ENCODE data around the gene MRPL36.

Gene MRPL36

DNA sequence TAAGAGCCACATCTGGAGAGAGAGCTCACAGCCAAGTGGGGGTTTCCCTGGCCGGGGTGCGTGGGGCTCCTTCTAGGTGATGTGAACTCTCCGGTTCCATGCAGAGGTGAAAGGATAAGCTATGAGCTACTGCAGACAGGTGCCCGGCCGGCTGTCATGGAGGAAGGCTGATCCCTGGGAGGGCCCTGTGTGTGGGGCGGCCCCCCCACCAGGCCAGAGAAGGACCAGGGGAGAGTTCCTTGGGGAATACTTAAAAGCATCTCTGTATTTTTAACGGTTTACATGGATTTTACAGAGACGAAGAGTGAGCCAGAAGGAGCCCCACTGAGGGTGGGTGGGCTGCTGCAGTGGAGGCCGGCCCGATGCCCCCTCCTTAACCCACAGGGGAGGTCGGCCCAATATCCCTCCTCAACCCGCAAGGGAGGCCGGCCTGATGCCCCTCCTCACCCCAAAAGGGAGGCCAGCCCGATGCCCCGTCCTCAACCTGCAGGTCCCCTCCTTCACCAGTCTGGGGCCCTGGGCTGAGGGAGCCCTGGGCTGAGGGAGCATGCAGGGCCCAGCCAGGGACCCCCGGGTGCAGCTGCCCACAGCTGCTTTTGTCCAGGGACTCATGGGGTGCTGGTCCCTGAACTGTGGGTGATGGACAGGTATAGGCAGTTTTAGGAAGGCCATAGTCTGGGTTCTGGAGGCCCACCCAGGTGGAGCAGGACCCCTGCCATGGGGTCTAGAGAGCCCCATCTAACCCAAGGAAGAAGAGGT lies 31.9 kb downstream of the MRPL36 start:
- Histone ChIP-seq H3K27me3 (ENCODE audit: control insufficient read depth, insufficient read depth, low read length) (peaks cover 6% of the 10 kb centered on the region), H3K36me3 (ENCODE audit: control insufficient read depth, insufficient read depth, low read length) (no peaks in the 10 kb centered on the region)

DNA sequence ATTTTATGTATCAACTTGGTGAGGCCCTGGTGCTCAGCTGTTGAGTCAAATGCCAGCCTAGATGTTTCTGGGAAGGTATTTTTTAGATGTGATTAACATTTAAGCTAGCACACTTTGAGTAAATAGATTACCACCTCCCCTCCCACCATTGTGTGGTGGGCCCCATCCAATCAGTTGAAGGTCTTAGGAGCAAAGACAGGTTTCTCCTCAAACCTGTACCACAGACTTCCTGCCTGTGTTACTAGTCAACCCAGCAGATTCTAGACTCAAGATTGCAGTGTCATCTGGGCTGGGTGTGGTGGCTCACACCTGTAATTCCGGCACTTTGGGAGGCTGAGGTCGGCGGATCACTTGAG lies 33.8 kb downstream of the MRPL36 start:
- Histone ChIP-seq H3K9me3 (ENCODE audit: control insufficient read depth, low read length) (no peaks in the 10 kb centered on the region), H3K36me3 (ENCODE audit: control insufficient read depth, insufficient read depth, low read length) (no peaks in the 10 kb centered on the region), H3K4me1 (ENCODE audit: control insufficient read depth, insufficient read depth, low read length) (no peaks in the 10 kb centered on the region), H3K4me3 (ENCODE audit: low read length) (no peak overlapping the region), H3K9ac (ENCODE audit: low read length) (no peak overlapping the region), H3K27me3 (ENCODE audit: control insufficient read depth, insufficient read depth, low read length) (peaks cover 8% of the 10 kb centered on the region)

More for the DNA sequence above, 31.9 kb downstream of the MRPL36 start:
- no peak overlapping the region for H3K4me3 ChIP-seq (ENCODE audit: low read length)
- H3K9ac ChIP-seq (ENCODE audit: low read length): no peak overlapping the region
- no peaks in the 10 kb centered on the region for H3K4me1 ChIP-seq (ENCODE audit: control insufficient read depth, insufficient read depth, low read length)
- no peaks in the 10 kb centered on the region for H3K9me3 ChIP-seq (ENCODE audit: control insufficient read depth, low read length)

DNA sequence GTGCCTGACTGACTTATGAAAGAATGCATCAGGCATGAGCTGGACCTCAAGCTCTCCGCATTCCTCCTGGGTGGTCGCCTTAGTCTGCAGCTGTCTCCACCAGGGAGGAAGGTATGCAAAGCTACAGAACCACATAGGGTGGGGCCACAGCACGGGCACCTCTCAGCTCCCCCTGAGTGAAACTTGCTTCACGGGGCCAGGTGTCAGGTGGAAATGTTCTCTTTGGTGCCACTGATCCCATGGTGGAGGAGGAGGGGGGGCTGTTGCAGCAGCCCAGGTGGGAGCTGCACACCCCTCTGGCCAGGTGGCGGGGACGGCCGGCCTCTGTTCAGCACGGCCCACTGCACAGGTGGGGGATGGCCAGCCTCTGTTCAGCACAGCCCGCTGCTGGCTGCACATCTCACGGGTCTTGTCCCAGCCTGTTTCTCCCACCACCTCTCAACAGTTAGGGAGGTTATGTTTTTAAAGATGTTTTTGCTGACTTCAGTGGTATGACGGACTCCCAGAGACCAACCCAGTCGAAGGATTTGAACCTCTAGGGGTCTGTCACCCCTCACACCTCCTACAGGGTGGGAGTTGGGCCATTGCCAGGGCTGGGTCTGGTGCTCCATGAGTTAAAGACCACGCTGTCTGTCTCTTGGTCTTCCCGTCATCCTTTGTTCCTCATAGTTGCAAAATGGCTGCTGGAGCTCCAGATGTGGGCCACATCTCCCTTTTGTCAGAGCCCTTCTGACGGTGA lies 34.3 kb downstream of the MRPL36 start:
- H3K27me3 ChIP-seq (ENCODE audit: control insufficient read depth, insufficient read depth, low read length): peaks cover 8% of the 10 kb centered on the region
- no peaks in the 10 kb centered on the region for H3K4me1 ChIP-seq (ENCODE audit: control insufficient read depth, insufficient read depth, low read length)
- no peak overlapping the region for H3K4me3 ChIP-seq (ENCODE audit: low read length)

DNA sequence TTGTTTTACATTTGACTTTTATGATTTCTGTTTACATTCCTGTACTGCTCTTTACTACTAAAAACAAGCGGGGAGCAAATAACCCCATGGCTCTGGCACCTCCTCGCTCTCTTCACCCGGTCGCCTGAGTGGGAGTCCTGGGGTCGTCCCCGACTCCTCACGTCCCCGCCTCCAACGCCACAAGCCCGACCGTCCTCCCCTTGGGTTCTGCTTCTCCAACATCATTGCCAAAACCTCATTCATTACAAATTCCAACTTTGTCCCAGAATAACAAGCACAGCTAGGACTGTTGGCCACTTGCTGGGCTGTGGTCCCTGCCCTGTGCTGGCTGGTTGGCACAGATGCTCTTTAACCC lies 35.1 kb downstream of the MRPL36 start:
- Histone ChIP-seq H3K9ac (ENCODE audit: low read length) (no peak overlapping the region), H3K9me3 (ENCODE audit: control insufficient read depth, low read length) (no peaks in the 10 kb centered on the region), H3K4me3 (ENCODE audit: low read length) (no peak overlapping the region), H3K36me3 (ENCODE audit: control insufficient read depth, insufficient read depth, low read length) (no peaks in the 10 kb centered on the region), H3K27me3 (ENCODE audit: control insufficient read depth, insufficient read depth, low read length) (peaks cover 8% of the 10 kb centered on the region), H3K4me1 (ENCODE audit: control insufficient read depth, insufficient read depth, low read length) (no peaks in the 10 kb centered on the region)

More for the DNA sequence above, 34.3 kb downstream of the MRPL36 start:
- H3K36me3 ChIP-seq (ENCODE audit: control insufficient read depth, insufficient read depth, low read length): no peaks in the 10 kb centered on the region
- no peak overlapping the region for H3K9ac ChIP-seq (ENCODE audit: low read length)
- no peaks in the 10 kb centered on the region for H3K9me3 ChIP-seq (ENCODE audit: control insufficient read depth, low read length)

DNA sequence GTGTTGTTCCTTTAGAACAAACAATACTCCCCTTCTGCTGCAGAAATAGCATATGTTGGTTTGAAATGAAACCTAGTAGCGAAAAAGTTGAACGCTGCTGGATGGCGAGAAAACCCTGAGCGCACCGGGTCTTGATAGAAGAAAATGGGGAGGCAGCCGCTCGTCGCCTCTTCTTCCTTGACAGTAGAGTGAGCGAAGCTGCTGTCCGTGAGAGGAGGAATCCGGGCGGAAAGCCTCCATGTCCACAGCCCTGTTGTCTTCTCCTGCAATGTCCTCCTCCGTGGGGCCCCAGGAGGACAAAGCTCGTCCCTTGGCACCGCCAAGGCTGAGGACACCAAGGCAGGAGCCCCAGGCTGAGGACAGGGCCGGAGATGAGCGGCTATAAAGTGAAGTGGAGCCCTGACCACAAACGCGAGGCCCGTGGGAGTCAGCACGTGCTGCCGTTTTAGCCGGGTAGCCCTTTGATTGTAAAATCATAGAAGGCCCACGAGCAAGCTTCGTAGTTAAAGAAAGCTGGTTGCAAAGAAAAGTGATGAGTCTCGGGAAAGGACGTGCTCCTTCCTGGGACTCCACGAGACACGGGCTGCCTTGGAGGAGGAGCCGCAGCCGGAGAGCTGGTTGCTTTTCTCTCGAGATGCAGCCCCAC lies 35.6 kb downstream of the MRPL36 start:
- Histone ChIP-seq H3K36me3 (ENCODE audit: control insufficient read depth, insufficient read depth, low read length) (no peaks in the 10 kb centered on the region), H3K4me3 (ENCODE audit: low read length) (no peak overlapping the region), H3K9ac (ENCODE audit: low read length) (no peak overlapping the region), H3K4me1 (ENCODE audit: control insufficient read depth, insufficient read depth, low read length) (no peaks in the 10 kb centered on the region), H3K9me3 (ENCODE audit: control insufficient read depth, low read length) (no peaks in the 10 kb centered on the region), H3K27me3 (ENCODE audit: control insufficient read depth, insufficient read depth, low read length) (peaks cover 8% of the 10 kb centered on the region)

DNA sequence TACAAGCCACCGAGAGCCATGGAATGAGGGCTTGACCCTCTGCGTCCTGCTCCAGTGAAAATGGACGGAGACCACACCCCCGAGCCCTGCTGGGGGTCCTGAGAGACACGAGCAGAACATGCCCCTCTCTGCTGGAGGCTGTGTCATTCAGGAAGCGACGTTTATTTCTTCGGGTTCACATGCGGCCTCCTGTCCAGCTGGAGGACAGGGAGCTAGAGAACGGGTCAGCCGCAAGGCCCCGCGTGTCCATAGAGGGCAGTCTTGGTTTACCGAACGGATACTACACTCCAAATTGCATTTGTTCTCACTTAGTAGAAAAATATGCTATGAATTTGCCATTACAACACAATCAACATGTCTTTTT lies 36.1 kb downstream of the MRPL36 start:
- Histone ChIP-seq H3K4me3 (ENCODE audit: low read length) (no peak overlapping the region), H3K36me3 (ENCODE audit: control insufficient read depth, insufficient read depth, low read length) (no peaks in the 10 kb centered on the region), H3K27me3 (ENCODE audit: control insufficient read depth, insufficient read depth, low read length) (peaks cover 8% of the 10 kb centered on the region), H3K9ac (ENCODE audit: low read length) (no peak overlapping the region), H3K9me3 (ENCODE audit: control insufficient read depth, low read length) (no peaks in the 10 kb centered on the region), H3K4me1 (ENCODE audit: control insufficient read depth, insufficient read depth, low read length) (no peaks in the 10 kb centered on the region)

DNA sequence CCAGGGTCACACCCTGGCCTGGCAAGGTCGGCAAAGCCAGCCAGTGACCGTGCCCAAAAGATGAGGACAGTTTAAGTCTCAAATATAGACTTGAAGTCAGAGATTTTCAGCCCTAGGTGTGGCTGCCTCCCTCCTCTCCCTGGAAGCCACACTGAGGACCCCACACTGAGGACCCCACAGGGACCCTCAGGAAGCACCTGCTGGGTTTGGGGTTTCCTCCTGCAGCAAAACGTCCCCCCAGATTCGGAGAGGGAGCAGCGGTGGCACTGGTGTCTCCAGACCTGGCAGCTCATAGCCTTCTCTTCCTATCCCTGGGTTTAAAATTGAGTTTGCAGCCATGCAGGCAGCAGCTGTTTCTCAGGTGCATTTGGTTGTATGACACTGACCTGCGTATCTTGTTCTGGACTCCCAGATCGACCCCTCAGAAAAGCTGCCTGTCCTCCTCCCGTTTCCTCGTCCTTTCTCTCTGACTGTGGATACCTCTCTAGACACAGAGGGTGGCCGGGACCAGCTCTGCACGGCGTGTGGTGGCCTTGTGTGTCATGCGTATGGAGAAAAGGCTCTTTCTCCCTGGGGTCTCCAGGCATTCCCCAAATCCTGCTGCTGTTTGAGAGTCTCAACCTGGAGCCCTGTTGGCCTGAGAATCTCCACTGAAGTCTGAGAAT lies 36.6 kb downstream of the MRPL36 start:
- Histone ChIP-seq H3K4me3 (ENCODE audit: low read length) (no peak overlapping the region), H3K9me3 (ENCODE audit: control insufficient read depth, low read length) (no peaks in the 10 kb centered on the region), H3K36me3 (ENCODE audit: control insufficient read depth, insufficient read depth, low read length) (no peaks in the 10 kb centered on the region), H3K4me1 (ENCODE audit: control insufficient read depth, insufficient read depth, low read length) (no peaks in the 10 kb centered on the region), H3K27me3 (ENCODE audit: control insufficient read depth, insufficient read depth, low read length) (peaks cover 8% of the 10 kb centered on the region), H3K9ac (ENCODE audit: low read length) (no peak overlapping the region)

DNA sequence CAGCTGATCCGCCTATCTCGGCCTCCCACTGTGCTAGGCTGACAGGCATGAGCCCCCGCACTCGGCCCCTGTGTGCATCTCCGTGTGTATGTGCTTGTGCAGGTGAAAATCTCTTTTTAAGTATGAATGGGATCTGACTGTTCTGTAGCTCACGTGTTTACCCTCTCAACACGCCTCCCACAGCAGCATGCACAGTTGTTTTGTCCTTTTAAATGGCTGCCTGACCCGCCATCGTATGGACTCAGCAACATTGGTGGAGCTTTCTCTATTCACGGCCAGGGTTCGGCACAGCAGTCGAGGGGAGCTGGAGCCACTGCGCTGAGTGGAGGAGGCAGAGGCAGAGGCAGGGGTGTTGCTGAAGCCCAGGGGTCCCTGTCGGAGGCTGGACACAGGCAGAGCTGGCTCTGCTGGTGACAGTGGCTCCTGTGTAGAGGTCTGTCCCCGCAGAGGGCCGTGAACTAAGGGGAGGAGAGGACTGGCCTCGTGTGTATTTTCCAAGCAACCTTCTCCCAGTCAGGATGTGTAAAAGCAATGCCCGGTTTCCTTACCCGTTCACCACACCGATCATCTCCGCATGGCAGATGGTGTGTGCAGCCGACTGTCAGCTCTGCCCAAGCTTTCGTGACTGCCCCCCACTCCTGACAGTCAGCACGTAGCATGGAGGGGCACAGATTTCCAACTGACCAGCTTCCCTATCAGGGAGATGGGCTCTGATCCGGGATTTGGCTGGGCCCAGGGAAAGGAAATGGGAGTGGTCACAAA lies 37.3 kb downstream of the MRPL36 start:
- H3K27me3 ChIP-seq (ENCODE audit: control insufficient read depth, insufficient read depth, low read length): peaks cover 8% of the 10 kb centered on the region
- no peaks in the 10 kb centered on the region for H3K4me1 ChIP-seq (ENCODE audit: control insufficient read depth, insufficient read depth, low read length)
- H3K36me3 ChIP-seq (ENCODE audit: control insufficient read depth, insufficient read depth, low read length): no peaks in the 10 kb centered on the region
- H3K9me3 ChIP-seq (ENCODE audit: control insufficient read depth, low read length): no peaks in the 10 kb centered on the region
- H3K4me3 ChIP-seq (ENCODE audit: low read length): no peak overlapping the region
- no peak overlapping the region for H3K9ac ChIP-seq (ENCODE audit: low read length)

DNA sequence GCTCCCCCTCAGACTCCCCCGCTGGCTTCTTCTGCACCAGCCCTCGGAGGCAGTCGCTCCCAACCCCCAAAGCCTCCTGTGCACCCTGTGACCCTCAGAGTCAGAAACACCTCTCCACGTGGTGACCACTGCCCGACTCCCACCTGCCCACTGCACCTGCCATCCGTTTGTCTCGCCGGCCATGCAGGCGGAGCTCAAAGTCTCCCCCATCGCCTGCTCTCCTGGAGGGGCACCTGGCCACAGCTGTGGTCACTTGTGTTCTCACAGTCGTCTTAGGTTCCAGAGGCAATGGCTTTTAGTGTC lies 38.2 kb downstream of the MRPL36 start:
- peaks cover 8% of the 10 kb centered on the region for H3K27me3 ChIP-seq (ENCODE audit: control insufficient read depth, insufficient read depth, low read length)

DNA sequence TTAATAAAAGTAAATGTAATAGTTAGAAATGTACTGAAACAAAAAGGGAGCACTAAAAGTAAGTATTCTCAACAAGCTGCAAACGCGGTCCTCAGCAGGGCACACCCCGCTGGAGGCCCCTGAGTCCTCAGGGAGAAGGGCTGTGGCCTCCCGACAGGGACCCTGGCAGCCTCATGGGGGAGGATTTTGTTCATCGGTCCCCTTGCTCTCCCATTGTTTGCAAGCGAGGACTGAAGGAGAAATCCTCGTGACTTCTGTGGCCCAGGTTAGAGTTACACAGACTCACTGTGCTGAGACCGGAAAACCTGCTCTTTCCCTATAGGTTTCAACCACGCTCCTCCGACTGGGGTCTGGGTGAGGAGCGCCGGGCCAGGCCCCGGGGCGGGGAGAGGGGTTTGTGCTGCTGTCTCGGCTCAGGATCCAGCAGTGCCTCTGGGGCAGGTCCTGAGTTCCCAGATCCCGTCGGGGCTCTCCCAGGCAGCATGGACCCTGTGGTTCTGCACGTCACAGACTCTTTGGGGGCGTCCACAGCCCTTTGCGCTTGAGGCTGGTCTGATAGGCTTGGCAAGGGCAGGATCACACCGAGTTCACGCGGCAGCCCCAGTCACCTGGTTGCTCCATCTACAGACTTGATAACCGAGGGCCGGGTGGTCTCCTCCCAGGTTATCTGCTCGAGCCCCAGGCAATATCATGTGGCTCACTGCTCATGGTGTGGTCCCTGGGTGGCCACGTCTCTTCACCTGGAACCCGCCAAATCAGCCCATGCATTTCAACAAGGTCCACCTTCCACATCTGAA lies 38.8 kb downstream of the MRPL36 start:
- H3K27me3 ChIP-seq (ENCODE audit: control insufficient read depth, insufficient read depth, low read length): peaks cover 8% of the 10 kb centered on the region

More for the DNA sequence above, 38.2 kb downstream of the MRPL36 start:
- Histone ChIP-seq H3K9ac (ENCODE audit: low read length) (no peak overlapping the region), H3K4me1 (ENCODE audit: control insufficient read depth, insufficient read depth, low read length) (no peaks in the 10 kb centered on the region), H3K9me3 (ENCODE audit: control insufficient read depth, low read length) (no peaks in the 10 kb centered on the region), H3K36me3 (ENCODE audit: control insufficient read depth, insufficient read depth, low read length) (no peaks in the 10 kb centered on the region), H3K4me3 (ENCODE audit: low read length) (no peak overlapping the region)

DNA sequence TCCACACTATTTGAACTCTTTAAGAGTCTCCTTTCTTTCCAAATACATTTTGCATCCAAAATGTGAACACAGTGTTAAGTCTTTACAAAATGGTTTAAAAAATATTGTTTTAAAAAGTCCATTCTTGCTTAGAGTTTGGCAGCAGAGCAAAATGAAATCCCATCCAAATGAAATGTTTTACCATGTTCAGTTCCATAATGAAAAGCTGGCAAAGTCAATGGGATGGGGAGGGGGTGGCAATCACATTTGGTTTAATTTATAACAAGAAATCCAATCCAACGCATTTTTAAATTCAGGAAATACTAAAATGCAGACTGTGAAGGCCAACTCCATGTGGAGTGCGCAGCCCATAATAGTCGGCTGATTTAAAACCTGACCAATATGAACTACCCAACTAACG lies 39.4 kb downstream of the MRPL36 start:
- no peak overlapping the region for H3K9ac ChIP-seq (ENCODE audit: low read length)
- H3K4me3 ChIP-seq (ENCODE audit: low read length): no peak overlapping the region
- no peaks in the 10 kb centered on the region for H3K36me3 ChIP-seq (ENCODE audit: control insufficient read depth, insufficient read depth, low read length)
- no peaks in the 10 kb centered on the region for H3K4me1 ChIP-seq (ENCODE audit: control insufficient read depth, insufficient read depth, low read length)
- no peaks in the 10 kb centered on the region for H3K9me3 ChIP-seq (ENCODE audit: control insufficient read depth, low read length)
- peaks cover 8% of the 10 kb centered on the region for H3K27me3 ChIP-seq (ENCODE audit: control insufficient read depth, insufficient read depth, low read length)

More for the DNA sequence above, 38.8 kb downstream of the MRPL36 start:
- Histone ChIP-seq H3K36me3 (ENCODE audit: control insufficient read depth, insufficient read depth, low read length) (no peaks in the 10 kb centered on the region), H3K4me1 (ENCODE audit: control insufficient read depth, insufficient read depth, low read length) (no peaks in the 10 kb centered on the region), H3K9ac (ENCODE audit: low read length) (no peak overlapping the region), H3K4me3 (ENCODE audit: low read length) (no peak overlapping the region), H3K9me3 (ENCODE audit: control insufficient read depth, low read length) (no peaks in the 10 kb centered on the region)
